ENCODE results near the gene RORC.
"Not testable (repeated sequence)": the region's sequence is repeated elsewhere in the genome, so short reads cannot be mapped to it uniquely, and the experiment has no call there.

The RORC gene

GRCh38 chr1:151805066-151805820 is 26.4 kb downstream of the RORC start, which contains the start of gene LINGO4:
Gene LINGO4 (minus strand): TSS chr1:151805419. CDS start chr1:151802704, 2,715 bp downstream.
- DNase-seq (ENCODE audit: low read depth, low spot score): no peak

DNA sequence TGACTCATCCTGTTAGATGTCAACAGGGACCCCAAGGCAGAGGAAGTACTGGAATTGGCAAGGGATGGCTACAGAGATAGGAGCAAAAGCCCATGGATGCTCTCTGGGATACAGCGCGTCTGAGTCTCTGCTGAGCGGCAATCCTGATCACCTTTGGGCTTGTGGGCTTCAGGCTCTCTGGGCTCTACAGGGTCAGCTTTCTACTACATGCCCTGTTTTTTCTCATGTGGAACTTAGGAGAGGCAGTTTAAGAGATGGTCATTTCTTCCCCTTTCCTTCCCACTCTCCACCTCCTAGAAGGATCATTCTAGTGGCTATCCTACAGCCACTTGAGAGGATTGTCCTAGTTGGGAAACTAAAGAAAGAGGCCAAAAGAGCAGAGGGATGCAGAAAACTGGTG is 27.7 kb downstream of the RORC start:
- DNase-seq (ENCODE audit: low read depth, low spot score): no peak

DNA sequence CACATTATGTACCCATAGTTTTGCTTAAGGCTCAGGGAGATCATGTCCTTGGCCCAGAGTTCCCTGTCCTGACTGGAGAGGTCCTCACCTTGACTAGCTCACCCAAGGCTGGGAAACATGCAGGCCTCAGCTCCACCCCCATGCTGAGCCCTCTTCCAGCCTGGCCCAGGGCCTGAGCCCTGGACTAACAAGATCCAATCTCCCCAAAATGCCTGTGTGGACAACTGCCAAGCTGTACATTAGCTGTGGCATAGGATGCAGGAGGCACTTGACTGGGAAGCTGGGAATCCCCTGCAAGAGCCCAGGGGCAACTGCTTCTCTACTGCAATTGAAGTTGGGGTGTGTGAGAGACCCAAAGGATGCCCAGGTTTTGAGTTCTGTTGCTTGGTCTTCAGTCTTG is 28.4 kb downstream of the RORC start:
- DNase-seq (ENCODE audit: low read depth, low spot score): no peak

- no peak for DNase-seq (ENCODE audit: low read depth, low spot score)
Observed at GRCh38 chr1:151802372-151802771, 29.2 kb downstream of the RORC start.

DNA sequence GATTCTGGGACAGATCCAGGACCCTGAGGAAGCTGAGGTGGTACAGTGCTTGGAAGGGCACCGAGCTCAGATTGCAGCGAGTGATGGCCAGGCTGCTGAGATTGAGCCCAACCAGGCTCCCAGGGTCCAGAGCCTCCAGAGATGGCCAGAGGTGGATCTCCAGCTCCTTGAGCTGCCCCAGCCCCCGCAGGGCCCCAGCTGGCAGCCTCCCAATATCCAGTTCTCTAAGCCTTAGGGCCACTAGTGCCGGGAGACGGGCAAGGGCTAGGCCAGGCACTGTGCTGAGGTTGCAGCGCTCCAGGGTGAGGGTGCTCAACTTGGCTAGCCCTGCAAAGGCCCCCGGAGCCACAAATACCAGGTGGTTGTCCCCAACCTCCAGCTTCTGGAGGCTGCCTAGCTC is 29.8 kb downstream of the RORC start:
- DNase-seq (ENCODE audit: low read depth, low spot score): no peak

DNA sequence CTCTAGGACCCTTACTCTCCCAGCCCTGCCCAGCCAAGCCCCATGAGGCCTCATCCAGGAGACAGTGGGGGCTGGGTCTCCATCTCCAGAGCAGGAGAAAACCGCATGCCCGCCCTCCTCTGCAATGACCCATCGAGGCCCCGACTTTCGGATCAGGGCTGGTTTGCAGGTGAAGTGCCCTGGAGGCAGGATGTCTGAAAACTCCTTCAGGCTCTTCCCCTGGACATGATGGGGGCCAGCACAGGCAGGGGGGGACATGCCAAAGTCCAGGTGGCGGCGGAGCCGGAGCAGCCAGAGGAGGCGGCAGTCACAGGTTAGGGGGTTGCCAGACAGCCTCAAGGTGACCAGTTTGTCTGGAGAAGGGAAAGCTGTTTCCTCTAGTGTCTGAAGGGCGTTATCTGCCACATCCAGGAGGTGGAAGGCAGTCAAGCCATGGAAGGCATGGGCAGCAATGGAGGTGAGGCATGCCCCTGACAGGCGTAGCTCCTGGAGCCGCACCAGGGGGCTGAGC is 30.2 kb downstream of the RORC start:
- DNase-seq (ENCODE audit: low read depth, low spot score): no peak

DNA sequence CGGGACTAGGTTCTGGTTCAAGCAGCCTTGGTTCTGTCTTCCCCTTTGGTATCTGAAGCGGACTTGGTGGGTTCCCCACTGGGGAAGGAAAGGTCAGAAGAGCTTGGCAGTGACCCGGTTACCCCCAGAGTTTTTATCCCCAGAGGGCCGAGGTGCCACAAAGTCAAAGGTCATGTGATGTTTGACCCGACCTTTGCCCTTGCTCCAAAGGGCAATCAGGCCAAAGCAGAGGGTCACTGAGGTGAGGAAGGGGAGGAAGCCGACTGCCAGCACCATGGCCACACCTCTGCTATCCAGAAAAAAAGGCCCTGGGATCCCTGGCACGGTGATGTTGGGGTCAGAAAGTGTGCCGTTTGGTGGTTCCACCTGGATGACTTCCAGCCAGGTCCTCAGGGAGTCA is 30.8 kb downstream of the RORC start:
- no peak for DNase-seq (ENCODE audit: low read depth, low spot score)

GRCh38 chr1:151799179-151800022 is 32.2 kb downstream of the RORC start:
- DNase-seq (ENCODE audit: low read depth, low spot score): no peak

DNA sequence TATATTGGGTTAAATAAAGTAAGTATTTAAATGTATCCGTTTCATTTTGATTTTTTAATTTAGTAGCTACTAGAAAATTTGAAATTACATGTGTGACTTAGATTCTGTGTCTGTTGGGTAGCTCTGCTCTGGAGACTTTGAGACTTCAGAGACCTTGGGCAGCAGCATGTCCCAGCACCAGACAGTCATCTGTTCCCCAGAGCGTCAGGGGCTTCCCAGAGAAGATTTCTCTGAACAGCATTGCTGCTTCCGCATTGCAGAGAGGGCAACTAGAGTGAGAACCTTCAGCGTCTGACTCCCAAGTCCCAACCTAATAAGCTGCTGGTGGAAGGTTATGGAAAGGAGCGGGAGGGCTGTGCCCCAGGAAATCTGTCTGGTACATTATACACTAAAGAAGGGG is 33.0 kb downstream of the RORC start:
- no peak for DNase-seq (ENCODE audit: low read depth, low spot score)

GRCh38 chr1:151790940-151791651 is 40.5 kb downstream of the RORC start:
- no peak for DNase-seq (ENCODE audit: low read depth, low spot score)

DNA sequence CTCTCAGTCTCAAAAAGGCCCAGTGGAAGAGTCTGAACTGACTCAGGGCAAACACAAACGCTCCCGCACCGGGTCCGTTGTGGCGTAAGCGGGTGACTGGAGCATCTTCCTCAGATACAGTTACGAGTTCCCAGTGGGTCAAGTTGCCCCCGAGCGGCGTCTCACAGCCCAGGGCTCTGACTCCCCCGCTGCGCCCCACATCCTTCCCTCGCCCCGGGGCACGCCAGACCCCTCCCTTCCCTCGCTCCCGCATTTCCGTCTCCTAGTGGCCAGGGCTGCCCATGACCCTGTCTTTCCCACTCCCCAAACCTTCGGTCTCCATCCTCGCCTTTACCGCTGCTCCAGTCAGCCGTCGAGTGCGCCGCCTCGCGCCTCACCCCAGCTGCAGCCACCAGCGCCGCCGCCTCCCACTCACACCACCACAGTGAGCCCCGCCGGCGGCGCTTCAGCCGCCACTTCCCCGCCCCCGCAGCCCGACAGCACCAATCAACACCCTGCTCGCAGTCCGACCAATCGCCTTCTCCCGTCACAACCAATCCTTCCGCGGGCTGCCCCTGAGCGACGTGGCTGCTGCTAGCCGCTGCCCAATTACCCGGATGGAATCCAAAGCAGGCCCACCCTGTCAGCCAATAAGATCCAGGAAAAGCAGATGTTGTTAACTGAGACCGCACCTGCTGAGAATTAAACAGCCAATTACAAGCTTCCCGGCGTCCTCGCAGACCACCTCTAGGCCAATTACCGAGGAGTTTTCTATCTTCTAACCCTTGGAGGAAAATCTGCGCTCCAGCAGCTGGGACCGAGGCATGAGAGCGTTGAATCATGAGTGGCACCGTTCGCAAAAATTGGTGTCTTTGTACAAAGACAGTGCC is 41.3 kb downstream of the RORC start, which contains the start of gene TDRKH:
TSS of gene TDRKH (minus strand) at position 430 of the 869 bp plus-strand sequence. CDS start 7,478 bp downstream, outside the sequence.
- peak; percentile 98 for DNase-seq (ENCODE audit: low read depth, low spot score)

DNA sequence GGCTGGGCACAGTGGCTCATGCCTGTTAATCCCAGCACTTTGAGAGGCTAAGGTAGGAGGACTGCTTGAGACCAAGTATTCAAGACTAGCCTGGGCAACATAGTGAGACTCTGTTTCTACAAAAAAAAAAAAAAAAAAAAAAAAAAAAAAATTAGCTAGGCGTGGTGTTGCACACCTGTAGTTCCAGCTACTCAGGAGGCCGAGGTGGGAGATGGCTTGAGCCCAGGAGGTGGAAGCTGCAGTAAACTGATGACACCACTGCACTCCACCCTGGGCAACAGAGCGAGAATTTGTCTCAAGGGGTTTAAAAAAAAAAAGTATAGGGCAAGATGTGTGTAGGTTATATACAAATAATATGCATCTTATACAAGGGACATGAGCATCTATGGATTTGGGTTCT is 43.9 kb downstream of the RORC start:
- DNase-seq (ENCODE audit: low read depth, low spot score): no peak

DNA sequence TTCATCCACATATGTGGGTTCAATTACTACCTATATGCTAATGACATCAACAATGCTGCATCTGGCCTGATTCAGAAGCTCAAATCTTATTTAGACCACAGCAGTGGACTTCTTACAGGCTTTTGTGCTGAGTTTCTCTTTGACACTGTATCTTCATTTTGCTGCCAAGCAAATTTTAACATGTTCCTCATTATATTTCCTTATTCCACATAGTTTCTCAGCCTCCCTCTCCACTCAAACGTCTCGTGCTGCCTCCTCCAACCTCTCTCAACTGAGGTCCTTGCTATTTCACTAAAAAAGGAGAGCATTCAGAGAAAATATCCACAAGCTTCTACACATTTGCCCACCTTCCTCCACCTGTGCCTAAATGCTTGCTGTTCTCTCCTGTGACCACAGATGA is 47.8 kb downstream of the RORC start:
- DNase-seq (ENCODE audit: low read depth, low spot score): no peak

GRCh38 chr1:151782741-151783140 is 48.9 kb downstream of the RORC start:
- no peak for DNase-seq (ENCODE audit: low read depth, low spot score)

GRCh38 chr1:151782026-151782425 is 49.6 kb downstream of the RORC start:
- DNase-seq (ENCODE audit: low read depth, low spot score): not testable (repeated sequence)

DNA sequence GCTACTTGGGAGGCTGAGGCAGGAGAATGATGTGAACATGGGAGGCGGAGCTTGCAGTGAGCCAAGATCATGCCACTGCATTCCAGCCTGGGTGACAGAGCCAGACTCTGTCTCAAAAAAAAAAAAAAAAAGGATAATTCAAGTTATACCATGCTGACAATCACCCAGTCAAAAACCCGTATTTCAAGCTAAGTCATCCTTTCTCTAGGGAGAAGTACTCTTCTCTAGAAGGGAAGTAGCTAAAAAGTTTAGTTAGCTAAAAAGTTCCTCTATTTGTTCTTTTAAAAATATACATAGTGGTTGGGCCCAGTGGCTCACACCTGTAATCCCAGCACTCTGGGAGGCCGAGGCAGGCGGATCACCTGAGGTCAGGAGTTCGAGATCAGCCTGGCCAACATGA is 50.9 kb downstream of the RORC start:
- DNase-seq (ENCODE audit: low read depth, low spot score): not testable (repeated sequence)

- DNase-seq (ENCODE audit: low read depth, low spot score): no peak
Observed at GRCh38 chr1:151779852-151780251, 51.8 kb downstream of the RORC start.

- no peak for DNase-seq (ENCODE audit: low read depth, low spot score)
Observed at GRCh38 chr1:151777317-151777716, 54.3 kb downstream of the RORC start.

DNA sequence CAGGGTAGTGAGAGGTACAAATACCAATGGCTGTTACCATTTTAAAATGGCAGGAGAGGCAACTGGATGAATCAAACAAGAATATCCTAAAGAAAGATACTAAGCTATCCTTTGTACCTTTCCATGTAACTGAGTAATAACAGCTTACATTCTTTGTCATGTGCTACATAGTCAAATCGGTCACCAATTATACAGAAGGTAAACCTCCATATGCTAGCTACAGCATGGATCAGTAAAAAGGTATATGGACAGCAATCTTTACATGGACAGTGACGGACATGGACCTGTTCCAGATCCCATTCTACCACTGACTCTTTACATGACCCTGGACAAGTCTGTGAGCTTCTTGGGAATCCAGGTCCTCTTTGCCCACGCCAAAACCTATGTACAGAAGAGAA is 54.9 kb downstream of the RORC start:
- DNase-seq (ENCODE audit: low read depth, low spot score): no peak

DNA sequence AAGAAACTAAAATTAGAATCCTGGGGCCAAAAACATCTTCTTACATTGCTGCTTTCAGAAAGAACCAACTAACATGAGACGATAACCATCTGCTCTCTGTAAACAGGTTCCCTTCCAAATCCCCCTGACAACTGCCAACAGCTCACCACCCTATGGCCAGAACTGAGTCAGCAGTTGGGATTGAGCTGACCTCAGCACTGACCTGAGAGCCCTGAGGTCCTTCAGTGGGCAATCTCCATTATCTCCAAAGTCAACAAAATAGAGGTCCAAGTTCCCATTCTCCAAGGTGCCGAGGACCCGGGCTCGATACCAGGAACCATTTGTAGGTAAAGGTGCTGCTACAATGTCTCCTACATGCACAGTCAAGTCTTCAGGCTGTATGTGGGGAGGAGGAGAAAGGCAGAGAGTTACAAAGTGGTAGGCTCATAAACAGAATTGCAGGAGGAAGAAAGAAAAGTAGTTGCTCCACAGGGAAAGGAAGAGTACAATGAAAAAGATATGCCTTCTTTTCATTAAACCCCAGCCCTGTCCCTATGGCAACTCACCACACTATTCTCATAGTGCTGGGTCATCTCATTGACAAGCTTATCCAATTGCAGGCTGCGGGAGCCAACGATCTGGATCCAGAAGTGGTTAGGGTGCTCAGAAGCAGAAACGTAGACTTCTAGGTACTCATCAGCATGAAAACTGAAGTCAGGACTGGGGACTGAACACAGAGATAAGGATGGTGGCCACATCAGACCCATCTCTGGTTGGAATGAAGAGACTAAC is 55.5 kb downstream of the RORC start:
- no peak for DNase-seq (ENCODE audit: low read depth, low spot score)
